Thoracic aorta (tissue), 2 donors: Measurements from ENCODE around the gene KDM2B. TPM values are rescaled to one million over a fixed set of nuclear protein-coding genes. Genes with fewer than 3 reads are reported as not detected.

Source experiments
- ATAC-seq: fragments of 150-250 bp; one replicate; pipeline ENCODE4 v1.8.0; 2017; ENCODE audit warnings: low read depth; ENCODE audit not compliant: insufficient number of reproducible peaks, low FRiP score
- DNase-seq: peaks from one replicate; pipeline ENCODE4 v3.0.0-alpha.2; 2020; ENCODE audit warnings: low spot score
- H3K27ac ChIP-seq, 2 donors: fragments of 200-600 bp; sonication (generic); 1 replicate in 1 of 2; 2 replicates in 1 of 2; pipeline ENCODE4 v1.5.1; 2016; ENCODE audit warnings: mild to moderate bottlenecking in 2 of 2, moderate library complexity in 2 of 2
- H3K27me3 ChIP-seq: fragments of 200-600 bp; sonication (generic); replicated peaks from 2 replicates; pipeline ENCODE4 v1.6.0; 2016; ENCODE audit warnings: mild to moderate bottlenecking; ENCODE audit not compliant: insufficient read depth
- H3K36me3 ChIP-seq: fragments of 200-600 bp; sonication (generic); one replicate; pipeline ENCODE4 v1.5.1; 2016
- H3K4me1 ChIP-seq, 2 donors: fragments of 200-600 bp; sonication (generic); 1 replicate in 1 of 2; 2 replicates in 1 of 2; pipeline versions ENCODE4 v1.5.1 to v1.6.0; 2016; ENCODE audit warnings: low read depth in 2 of 2, mild to moderate bottlenecking in 1 of 2; ENCODE audit not compliant: control insufficient read depth in 1 of 2
- H3K4me3 ChIP-seq: fragments of 200-600 bp; sonication (generic); 2 replicates; pipeline ENCODE4 v1.5.1; 2016; ENCODE audit warnings: mild to moderate bottlenecking
- H3K9me3 ChIP-seq: fragments of 200-600 bp; sonication (generic); 2 replicates; pipeline ENCODE4 v1.5.1; 2016
- total RNA-seq, 2 donors: library from RNA; depleted of rRNA; stranded (reverse); fragments of >200 nt; gene quantifications; one replicate each; pipeline versions ENCODE4 v1.1.0 to v1.2.3, GENCODE V29; 2016
- TF ChIP-seq, protein P1 (sequence below): fragments of 200-600 bp; sonication (generic); IDR thresholded peaks from one replicate; pipeline ENCODE4 v1.5.1; 2019; ENCODE audit warnings: antibody characterized with exemption

Gene KDM2B
- total RNA-seq, 2 donors from 2014 or later, result 15.0 to 22.5 TPM

- DNase-seq (no peak), ATAC-seq (no peak)
- Histone ChIP-seq H3K4me3 (no peak overlapping the region), H3K9me3 (no peaks in the 10 kb centered on the region), H3K4me1 (peaks cover 10 to 13% of the 10 kb centered on the region in 2 donors), H3K27ac (no peak overlapping the region), H3K36me3 (no peaks in the 10 kb centered on the region), H3K27me3 (no peaks in the 10 kb centered on the region)
- TF ChIP-seq, protein P1, sequence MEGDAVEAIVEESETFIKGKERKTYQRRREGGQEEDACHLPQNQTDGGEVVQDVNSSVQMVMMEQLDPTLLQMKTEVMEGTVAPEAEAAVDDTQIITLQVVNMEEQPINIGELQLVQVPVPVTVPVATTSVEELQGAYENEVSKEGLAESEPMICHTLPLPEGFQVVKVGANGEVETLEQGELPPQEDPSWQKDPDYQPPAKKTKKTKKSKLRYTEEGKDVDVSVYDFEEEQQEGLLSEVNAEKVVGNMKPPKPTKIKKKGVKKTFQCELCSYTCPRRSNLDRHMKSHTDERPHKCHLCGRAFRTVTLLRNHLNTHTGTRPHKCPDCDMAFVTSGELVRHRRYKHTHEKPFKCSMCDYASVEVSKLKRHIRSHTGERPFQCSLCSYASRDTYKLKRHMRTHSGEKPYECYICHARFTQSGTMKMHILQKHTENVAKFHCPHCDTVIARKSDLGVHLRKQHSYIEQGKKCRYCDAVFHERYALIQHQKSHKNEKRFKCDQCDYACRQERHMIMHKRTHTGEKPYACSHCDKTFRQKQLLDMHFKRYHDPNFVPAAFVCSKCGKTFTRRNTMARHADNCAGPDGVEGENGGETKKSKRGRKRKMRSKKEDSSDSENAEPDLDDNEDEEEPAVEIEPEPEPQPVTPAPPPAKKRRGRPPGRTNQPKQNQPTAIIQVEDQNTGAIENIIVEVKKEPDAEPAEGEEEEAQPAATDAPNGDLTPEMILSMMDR, result no peak
Measured at GRCh38 chr12:121461048-121461447, 119.8 kb downstream of the KDM2B start.

DNA sequence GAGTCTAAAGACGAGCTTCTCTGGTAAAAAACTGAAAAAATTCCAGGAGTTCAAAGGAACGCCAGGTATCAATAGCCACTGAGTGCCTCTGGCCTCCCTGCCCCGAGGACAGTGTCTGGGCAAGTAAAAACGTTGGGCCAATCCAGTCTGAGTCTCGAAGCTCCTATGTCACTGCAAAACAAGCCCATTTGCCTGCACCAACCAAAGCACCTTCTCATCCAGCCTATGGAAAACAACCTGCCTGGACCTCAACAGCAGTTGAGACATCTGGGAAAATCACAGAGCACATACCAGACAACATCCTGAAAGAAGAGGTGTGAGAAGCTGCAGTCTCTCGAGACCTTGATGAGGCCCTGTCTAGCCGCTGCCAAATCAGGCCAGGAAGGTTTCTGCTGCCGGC lies 124.3 kb downstream of the KDM2B start:
- TF ChIP-seq, protein P1, result no peak
- Histone ChIP-seq H3K36me3 (no peaks in the 10 kb centered on the region), H3K27ac (no peak overlapping the region), H3K9me3 (no peaks in the 10 kb centered on the region), H3K27me3 (no peaks in the 10 kb centered on the region), H3K4me3 (no peak overlapping the region), H3K4me1 (peaks cover 10 to 13% of the 10 kb centered on the region in 2 donors)
- no peak for DNase-seq
- no peak for ATAC-seq

- Histone ChIP-seq H3K9me3 (no peaks in the 10 kb centered on the region), H3K27ac (no peak overlapping the region), H3K4me3 (no peak overlapping the region), H3K36me3 (no peaks in the 10 kb centered on the region), H3K4me1 (peaks cover 12 to 19% of the 10 kb centered on the region in 2 donors), H3K27me3 (no peaks in the 10 kb centered on the region)
- DNase-seq (no peak), ATAC-seq (no peak)
- TF ChIP-seq, protein P1, result no peak
Measured at GRCh38 chr12:121455766-121456420, 124.9 kb downstream of the KDM2B start.

DNA sequence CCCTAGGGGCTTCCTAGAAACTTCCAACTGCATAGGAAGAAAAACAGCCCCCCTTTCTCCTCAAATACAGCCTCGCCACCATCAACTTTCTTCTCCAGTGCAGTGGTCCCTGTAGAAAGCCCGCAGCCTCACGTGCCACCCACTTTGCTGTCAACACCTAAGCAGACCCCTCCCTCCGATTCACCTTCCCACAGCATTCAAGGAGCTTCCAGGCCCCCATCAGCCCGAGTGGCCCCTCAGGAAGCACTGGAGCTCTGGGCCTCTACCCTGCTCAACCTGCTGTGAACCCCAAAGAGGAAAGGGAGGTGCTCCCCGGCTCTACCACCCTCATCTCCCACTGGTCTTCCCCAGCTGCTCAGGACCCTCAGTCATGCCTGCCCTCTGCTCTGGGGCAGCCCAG lies 125.9 kb downstream of the KDM2B start:
- Histone ChIP-seq H3K27ac (no peak overlapping the region), H3K4me3 (no peak overlapping the region), H3K4me1 (peaks cover 12 to 19% of the 10 kb centered on the region in 2 donors), H3K27me3 (no peaks in the 10 kb centered on the region), H3K36me3 (no peaks in the 10 kb centered on the region), H3K9me3 (no peaks in the 10 kb centered on the region)
- no peak for ATAC-seq
- no peak for DNase-seq
- TF ChIP-seq, protein P1, result no peak

DNA sequence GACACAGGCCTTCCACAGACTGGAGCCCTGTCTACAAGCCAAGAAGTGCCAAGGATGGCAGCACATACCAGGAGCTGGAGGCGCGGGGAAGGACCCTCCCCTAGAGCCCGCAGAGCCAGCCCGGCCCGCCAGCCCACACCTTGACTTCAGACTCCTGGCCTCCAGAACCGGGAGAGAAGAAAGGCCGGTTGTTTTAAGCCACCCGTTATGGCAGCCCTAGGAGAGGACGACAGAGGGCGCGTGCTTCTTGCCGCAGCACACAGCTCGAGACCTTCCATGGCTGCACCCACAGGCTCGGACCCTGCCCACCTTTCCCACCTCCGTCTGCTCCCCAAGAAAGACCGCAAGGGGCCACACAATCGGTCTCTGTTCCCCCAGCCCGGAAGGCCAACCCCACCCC lies 127.2 kb downstream of the KDM2B start:
- H3K9me3 ChIP-seq, result no peaks in the 10 kb centered on the region
- no peak overlapping the region for H3K4me3 ChIP-seq
- H3K4me1 ChIP-seq, result peaks cover 16 to 25% of the 10 kb centered on the region in 2 donors
- no peaks in the 10 kb centered on the region for H3K27me3 ChIP-seq
- DNase-seq, result no peak
- no peak overlapping the region for H3K27ac ChIP-seq
- TF ChIP-seq, protein P1, result no peak
- H3K36me3 ChIP-seq, result no peaks in the 10 kb centered on the region
- no peak for ATAC-seq
